Neural crest cell (in vitro differentiated cells): ENCODE data around the gene RARB. TPM values are rescaled to one million over a fixed set of nuclear protein-coding genes. Genes with fewer than 3 reads are reported as not detected.

Source experiments
- DNase-seq: peaks from one replicate; pipeline ENCODE4 v3.0.0; 2021; ENCODE audit warnings: low read depth, mixed read lengths, low spot score
- H3K27ac Mint-ChIP-seq: one replicate; pipeline ENCODE4 v1.8.0; 2021; ENCODE audit warnings: mild to moderate bottlenecking, mixed read lengths; ENCODE audit not compliant: unreplicated experiment
- H3K27me3 Mint-ChIP-seq: 2 replicates; pipeline ENCODE4 v1.8.0; 2021; ENCODE audit warnings: low read depth, mild to moderate bottlenecking, mixed read lengths
- H3K36me3 Mint-ChIP-seq: 2 replicates; pipeline ENCODE4 v1.8.0; 2021; ENCODE audit warnings: low read depth, mild to moderate bottlenecking, mixed read lengths
- H3K4me1 Mint-ChIP-seq: 2 replicates; pipeline ENCODE4 v1.8.0; 2021; ENCODE audit warnings: mixed read lengths
- H3K4me3 Mint-ChIP-seq: one replicate; pipeline ENCODE4 v1.8.0; 2021; ENCODE audit warnings: mild to moderate bottlenecking, mixed read lengths
- H3K9me3 Mint-ChIP-seq: 2 replicates; pipeline ENCODE4 v1.8.0; 2021; ENCODE audit warnings: mixed read lengths
- total RNA-seq: library from RNA; stranded (reverse); gene quantifications from 2 replicates; pipeline ENCODE4 v1.2.1, GENCODE V29; 2021
- TF ChIP-seq, protein P1 (sequence below): fragments of 200-600 bp; sonication (generic); conservative IDR thresholded peaks from 2 replicates; pipeline ENCODE4 v1.5.0; 2021; ENCODE audit warnings: antibody characterized with exemption, mild to moderate bottlenecking

Gene RARB
- total RNA-seq, 1 donor from 2014 or later = 0.98 TPM

GRCh38 chr3:25493786-25494185, 65.7 kb downstream of the RARB start:
- peaks cover 29% of the 10 kb centered on the region for H3K36me3 Mint-ChIP-seq
- peaks cover 32% of the 10 kb centered on the region for H3K9me3 Mint-ChIP-seq
- peaks cover 16% of the 10 kb centered on the region for H3K4me1 Mint-ChIP-seq
- no peak overlapping the region for H3K27ac Mint-ChIP-seq
- no peak overlapping the region for H3K4me3 Mint-ChIP-seq
- TF ChIP-seq, protein P1, sequence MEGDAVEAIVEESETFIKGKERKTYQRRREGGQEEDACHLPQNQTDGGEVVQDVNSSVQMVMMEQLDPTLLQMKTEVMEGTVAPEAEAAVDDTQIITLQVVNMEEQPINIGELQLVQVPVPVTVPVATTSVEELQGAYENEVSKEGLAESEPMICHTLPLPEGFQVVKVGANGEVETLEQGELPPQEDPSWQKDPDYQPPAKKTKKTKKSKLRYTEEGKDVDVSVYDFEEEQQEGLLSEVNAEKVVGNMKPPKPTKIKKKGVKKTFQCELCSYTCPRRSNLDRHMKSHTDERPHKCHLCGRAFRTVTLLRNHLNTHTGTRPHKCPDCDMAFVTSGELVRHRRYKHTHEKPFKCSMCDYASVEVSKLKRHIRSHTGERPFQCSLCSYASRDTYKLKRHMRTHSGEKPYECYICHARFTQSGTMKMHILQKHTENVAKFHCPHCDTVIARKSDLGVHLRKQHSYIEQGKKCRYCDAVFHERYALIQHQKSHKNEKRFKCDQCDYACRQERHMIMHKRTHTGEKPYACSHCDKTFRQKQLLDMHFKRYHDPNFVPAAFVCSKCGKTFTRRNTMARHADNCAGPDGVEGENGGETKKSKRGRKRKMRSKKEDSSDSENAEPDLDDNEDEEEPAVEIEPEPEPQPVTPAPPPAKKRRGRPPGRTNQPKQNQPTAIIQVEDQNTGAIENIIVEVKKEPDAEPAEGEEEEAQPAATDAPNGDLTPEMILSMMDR = no peak
- H3K27me3 Mint-ChIP-seq = no peaks in the 10 kb centered on the region
- DNase-seq = no peak

DNA sequence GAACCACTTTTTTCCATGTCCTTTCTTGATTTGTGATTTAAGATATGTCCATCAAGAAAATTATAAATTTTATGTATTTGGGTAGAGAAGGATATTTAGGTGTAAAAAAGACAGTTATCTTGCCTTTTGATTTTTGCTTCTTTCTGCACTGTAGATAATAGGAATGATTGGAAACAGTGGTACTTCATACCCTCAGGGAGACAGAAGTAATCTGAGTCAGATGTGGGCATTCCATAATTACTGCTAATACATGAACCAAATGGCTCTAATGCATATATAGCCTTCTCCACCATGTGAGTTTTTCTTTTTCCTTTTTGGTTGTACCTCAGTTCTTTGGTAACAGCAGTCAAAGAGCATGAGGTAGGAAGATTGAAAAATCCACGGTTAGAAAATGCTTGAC, 67.2 kb downstream of the RARB start:
- Mint-ChIP-seq H3K9me3 (peaks cover 37% of the 10 kb centered on the region), H3K4me3 (no peak overlapping the region), H3K4me1 (peaks cover 1% of the 10 kb centered on the region), H3K27me3 (no peaks in the 10 kb centered on the region), H3K36me3 (peaks cover 32% of the 10 kb centered on the region), H3K27ac (no peak overlapping the region)
- TF ChIP-seq, protein P1 = no peak
- DNase-seq = no peak

GRCh38 chr3:25495726-25496253, 67.7 kb downstream of the RARB start:
- Mint-ChIP-seq H3K27me3 (no peaks in the 10 kb centered on the region), H3K27ac (no peak overlapping the region), H3K9me3 (peaks cover 37% of the 10 kb centered on the region), H3K36me3 (peaks cover 32% of the 10 kb centered on the region), H3K4me3 (no peak overlapping the region), H3K4me1 (no peaks in the 10 kb centered on the region)
- DNase-seq = no peak
- TF ChIP-seq, protein P1 = no peak

DNA sequence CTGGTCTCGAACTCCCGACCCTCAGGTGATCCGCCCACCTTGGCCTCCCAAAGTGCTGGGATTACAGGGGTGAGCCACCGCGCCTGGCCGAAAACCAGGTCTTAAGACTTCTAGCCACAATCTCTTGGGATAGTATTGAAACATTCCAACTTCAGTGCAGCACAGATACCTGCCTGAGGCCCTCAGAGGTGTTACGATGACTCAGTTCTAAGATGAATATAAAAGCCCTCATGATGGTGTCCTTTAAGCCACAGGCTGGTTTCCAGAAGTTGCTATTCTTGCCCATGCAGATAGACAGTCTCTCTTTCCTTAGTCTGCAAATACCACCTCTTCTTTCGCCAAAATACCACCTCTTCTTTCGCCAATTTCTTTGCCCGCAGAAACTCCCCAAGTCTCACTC, 69.0 kb downstream of the RARB start:
- peaks cover 34% of the 10 kb centered on the region for H3K9me3 Mint-ChIP-seq
- H3K4me1 Mint-ChIP-seq = no peaks in the 10 kb centered on the region
- H3K27ac Mint-ChIP-seq = no peak overlapping the region
- no peak for DNase-seq
- TF ChIP-seq, protein P1 = no peak
- H3K4me3 Mint-ChIP-seq = no peak overlapping the region
- no peaks in the 10 kb centered on the region for H3K27me3 Mint-ChIP-seq
- H3K36me3 Mint-ChIP-seq = peaks cover 30% of the 10 kb centered on the region

DNA sequence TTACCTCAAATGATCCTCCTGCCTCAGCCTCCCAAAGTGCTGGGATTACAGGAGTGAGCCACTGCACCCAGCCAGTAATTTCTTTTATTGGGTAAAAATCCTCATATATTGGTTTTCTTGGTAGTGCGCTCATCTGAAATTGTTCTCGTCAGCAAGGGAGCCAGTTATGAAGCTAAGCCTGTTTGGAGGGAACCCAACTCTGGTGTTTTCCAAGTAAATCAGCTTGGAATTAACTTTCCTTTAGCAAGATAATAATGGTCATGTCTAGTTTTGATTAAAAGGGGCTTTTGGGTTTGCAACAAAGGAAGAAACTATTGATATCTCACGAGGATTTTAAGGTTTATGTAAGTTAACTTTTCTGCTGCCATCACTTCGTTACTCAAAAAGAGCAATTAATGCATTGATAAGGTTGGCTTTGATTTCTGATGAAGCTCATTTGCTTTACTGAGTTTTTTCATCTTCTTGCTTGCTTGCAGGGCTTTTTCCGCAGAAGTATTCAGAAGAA, 72.7 kb downstream of the RARB start:
- H3K9me3 Mint-ChIP-seq = peaks cover 14% of the 10 kb centered on the region
- no peaks in the 10 kb centered on the region for H3K27me3 Mint-ChIP-seq
- no peak for DNase-seq
- H3K4me1 Mint-ChIP-seq = peaks cover 4% of the 10 kb centered on the region
- no peak overlapping the region for H3K27ac Mint-ChIP-seq
- H3K4me3 Mint-ChIP-seq = no peak overlapping the region
- peaks cover 13% of the 10 kb centered on the region for H3K36me3 Mint-ChIP-seq
- TF ChIP-seq, protein P1 = no peak
